Activated CD8-positive, alpha-beta memory T cell treated with anti-CD3 and anti-CD28 coated beads, Interleukin-2, amount 10 ng/mL, durations not matched to agents 7 days and 5 days (primary cell): ENCODE data around the gene ADAM19. TPM values are rescaled to one million over a fixed set of nuclear protein-coding genes. Genes with fewer than 3 reads are reported as not detected.

Experiments
- ATAC-seq: fragments of 150-1000 bp; cut with Tn5 transposase; one replicate; pipeline ENCODE4 v1.10.0; 2021; ENCODE audit warnings: moderate library complexity
- CTCF ChIA-PET: fragments of 350-600 bp; sonication (Branson Sonifier 250); formaldehyde crosslinking; loops from one replicate; lab custom pipeline; 2021; ENCODE audit warnings: antibody characterized with exemption; lab: Charles Lee
- DNase-seq: peaks from one replicate; pipeline ENCODE4 v3.0.0-alpha.2; 2020
- H3K27ac Mint-ChIP-seq: one replicate; pipeline ENCODE4 v1.8.0; 2021; ENCODE audit warnings: mild to moderate bottlenecking, mixed read lengths
- H3K27me3 Mint-ChIP-seq: one replicate; pipeline ENCODE4 v1.8.0; 2021; ENCODE audit warnings: mixed read lengths
- H3K36me3 Mint-ChIP-seq: one replicate; pipeline ENCODE4 v1.8.0; 2021; ENCODE audit warnings: mild to moderate bottlenecking, mixed read lengths
- H3K4me1 Mint-ChIP-seq: one replicate; pipeline ENCODE4 v1.8.0; 2021; ENCODE audit warnings: mixed read lengths
- H3K4me3 Mint-ChIP-seq: one replicate; pipeline ENCODE4 v1.8.0; 2021; ENCODE audit warnings: mild to moderate bottlenecking, moderate library complexity, mixed read lengths
- H3K9me3 Mint-ChIP-seq: one replicate; pipeline ENCODE4 v1.8.0; 2022; ENCODE audit warnings: low read depth, mixed read lengths
- total RNA-seq, 2 experiments: library from RNA; stranded (reverse); gene quantifications; one replicate each; pipeline ENCODE4 v1.2.3, GENCODE V29; 2021

The ADAM19 gene
- total RNA-seq, 2 experiments from 2014 or later: 219 to 341 TPM

- CTCF ChIA-PET: interaction anchor here (1.1 to 1.2 kb wide), 2 partner anchors 12 to 164 kb away, joined by 3 to 4 read pairs; no protein-coding TSS in a partner anchor
- no peak for DNase-seq
- peaks cover 86% of the 10 kb centered on the region for H3K36me3 Mint-ChIP-seq
- peaks cover 84% of the 10 kb centered on the region for H3K4me1 Mint-ChIP-seq
- H3K9me3 Mint-ChIP-seq: no peaks in the 10 kb centered on the region
- ATAC-seq: no peak
- H3K27ac Mint-ChIP-seq: peak overlapping the region; percentile 60
- no peak overlapping the region for H3K4me3 Mint-ChIP-seq
- no peaks in the 10 kb centered on the region for H3K27me3 Mint-ChIP-seq
Measured at GRCh38 chr5:157554179-157555036, 21.2 kb downstream of the ADAM19 start.

GRCh38 chr5:157552650-157553049 lies 22.9 kb downstream of the ADAM19 start:
- Mint-ChIP-seq H3K27ac (peak overlapping the region; percentile 26), H3K4me1 (peaks cover 84% of the 10 kb centered on the region), H3K4me3 (no peak overlapping the region), H3K27me3 (no peaks in the 10 kb centered on the region), H3K9me3 (no peaks in the 10 kb centered on the region), H3K36me3 (peaks cover 83% of the 10 kb centered on the region)
- ATAC-seq: no peak
- CTCF ChIA-PET: interaction anchor here (0.7 kb wide), 2 partner anchors 55 to 190 kb away, joined by 3 to 4 read pairs; no protein-coding TSS in a partner anchor
- no peak for DNase-seq

GRCh38 chr5:157550663-157551062 lies 24.9 kb downstream of the ADAM19 start:
- CTCF ChIA-PET: interaction anchor here (0.6 to 2.0 kb wide), 6 partner anchors 10 to 71 kb away, joined by 3 to 9 read pairs (median 5); no protein-coding TSS in a partner anchor
- ATAC-seq: no peak

GRCh38 chr5:157549954-157550549 lies 25.5 kb downstream of the ADAM19 start:
- no peaks in the 10 kb centered on the region for H3K9me3 Mint-ChIP-seq
- peak overlapping the region; percentile 38 for H3K4me3 Mint-ChIP-seq
- H3K27ac Mint-ChIP-seq: peak overlapping the region; percentile 95
- no peaks in the 10 kb centered on the region for H3K27me3 Mint-ChIP-seq
- CTCF ChIA-PET: interaction anchor here (1.5 to 2.0 kb wide), 4 partner anchors 9 to 24 kb away, joined by 4 to 9 read pairs (median 5); no protein-coding TSS in a partner anchor
- H3K36me3 Mint-ChIP-seq: peaks cover 81% of the 10 kb centered on the region
- ATAC-seq (no peak), DNase-seq (no peak)
- H3K4me1 Mint-ChIP-seq: peaks cover 86% of the 10 kb centered on the region

More at GRCh38 chr5:157550663-157551062, 24.9 kb downstream of the ADAM19 start:
- peaks cover 82% of the 10 kb centered on the region for H3K36me3 Mint-ChIP-seq
- no peaks in the 10 kb centered on the region for H3K9me3 Mint-ChIP-seq
- no peak overlapping the region for H3K4me3 Mint-ChIP-seq
- peaks cover 86% of the 10 kb centered on the region for H3K4me1 Mint-ChIP-seq
- no peaks in the 10 kb centered on the region for H3K27me3 Mint-ChIP-seq
- H3K27ac Mint-ChIP-seq: peak overlapping the region; percentile 95
- no peak for DNase-seq

GRCh38 chr5:157549283-157549629 lies 26.3 kb downstream of the ADAM19 start:
- no peaks in the 10 kb centered on the region for H3K27me3 Mint-ChIP-seq
- DNase-seq (no peak), ATAC-seq (no peak)
- peak overlapping the region; percentile 38 for H3K4me3 Mint-ChIP-seq
- peak overlapping the region; percentile 95 for H3K27ac Mint-ChIP-seq
- H3K4me1 Mint-ChIP-seq: peaks cover 86% of the 10 kb centered on the region
- H3K36me3 Mint-ChIP-seq: peaks cover 78% of the 10 kb centered on the region
- H3K9me3 Mint-ChIP-seq: no peaks in the 10 kb centered on the region
- CTCF ChIA-PET: interaction anchor here (0.7 kb wide), 1 partner anchor 169 kb away, joined by 3 read pairs; no protein-coding TSS in a partner anchor

- peaks cover 89% of the 10 kb centered on the region for H3K4me1 Mint-ChIP-seq
- H3K27me3 Mint-ChIP-seq: no peaks in the 10 kb centered on the region
- H3K4me3 Mint-ChIP-seq: peak overlapping the region; percentile 50
- DNase-seq: no peak
- H3K9me3 Mint-ChIP-seq: no peaks in the 10 kb centered on the region
- ATAC-seq: no peak
- H3K36me3 Mint-ChIP-seq: peaks cover 77% of the 10 kb centered on the region
- H3K27ac Mint-ChIP-seq: peak overlapping the region; percentile 95
- CTCF ChIA-PET: interaction anchor here (0.7 kb wide), 1 partner anchor 170 kb away, joined by 3 read pairs; no protein-coding TSS in a partner anchor
Measured at GRCh38 chr5:157548513-157549282, 26.9 kb downstream of the ADAM19 start.

- ATAC-seq (no peak), DNase-seq (no peak)
- Mint-ChIP-seq H3K27ac (peak overlapping the region; percentile 95), H3K4me3 (peak overlapping the region; percentile 50), H3K9me3 (no peaks in the 10 kb centered on the region), H3K27me3 (no peaks in the 10 kb centered on the region), H3K4me1 (peaks cover 94% of the 10 kb centered on the region), H3K36me3 (peaks cover 80% of the 10 kb centered on the region)
- CTCF ChIA-PET: no interaction called here
Measured at GRCh38 chr5:157547941-157548512, 27.5 kb downstream of the ADAM19 start.

- Mint-ChIP-seq H3K9me3 (no peaks in the 10 kb centered on the region), H3K27ac (peak overlapping the region; percentile 95), H3K4me1 (peaks cover 97% of the 10 kb centered on the region), H3K4me3 (no peak overlapping the region), H3K27me3 (no peaks in the 10 kb centered on the region), H3K36me3 (peaks cover 71% of the 10 kb centered on the region)
- no peak for ATAC-seq
- no peak for DNase-seq
- CTCF ChIA-PET: interaction anchor here (1.0 to 2.3 kb wide), 6 partner anchors 9 to 172 kb away, joined by 3 to 7 read pairs (median 5); no protein-coding TSS in a partner anchor
Measured at GRCh38 chr5:157546456-157547100, 29.0 kb downstream of the ADAM19 start.

GRCh38 chr5:157545610-157546310 lies 29.8 kb downstream of the ADAM19 start:
- CTCF ChIA-PET: interaction anchor here (0.6 to 2.3 kb wide), 8 partner anchors 10 to 197 kb away, joined by 3 to 7 read pairs (median 4); no protein-coding TSS in a partner anchor
- Mint-ChIP-seq H3K4me1 (peaks cover 99% of the 10 kb centered on the region), H3K27ac (peak overlapping the region; percentile 95), H3K27me3 (no peaks in the 10 kb centered on the region), H3K36me3 (peaks cover 66% of the 10 kb centered on the region), H3K9me3 (no peaks in the 10 kb centered on the region), H3K4me3 (peak overlapping the region; percentile 49)
- ATAC-seq (no peak), DNase-seq (no peak)

- CTCF ChIA-PET: interaction anchor here (1.3 to 2.7 kb wide), 3 partner anchors 26 to 198 kb away, joined by 4 to 12 read pairs (median 4); no protein-coding TSS in a partner anchor
- Mint-ChIP-seq H3K27me3 (no peaks in the 10 kb centered on the region), H3K4me3 (peak overlapping the region; percentile 49), H3K4me1 (peaks cover 99% of the 10 kb centered on the region), H3K9me3 (no peaks in the 10 kb centered on the region), H3K36me3 (peaks cover 58% of the 10 kb centered on the region), H3K27ac (peak overlapping the region; percentile 95)
- peak; percentile 32 for ATAC-seq
- no peak for DNase-seq
Measured at GRCh38 chr5:157544623-157544989, 31.0 kb downstream of the ADAM19 start.

- Mint-ChIP-seq H3K4me1 (peaks cover 99% of the 10 kb centered on the region), H3K9me3 (no peaks in the 10 kb centered on the region), H3K4me3 (peak overlapping the region; percentile 49), H3K27me3 (no peaks in the 10 kb centered on the region), H3K36me3 (peaks cover 59% of the 10 kb centered on the region), H3K27ac (peak overlapping the region; percentile 95)
- CTCF ChIA-PET: interaction anchor here (0.6 to 2.7 kb wide), 6 partner anchors 17 to 199 kb away, joined by 3 to 12 read pairs (median 4); no protein-coding TSS in a partner anchor
- ATAC-seq (peak; percentile 10), DNase-seq (peak; percentile 64)
Measured at GRCh38 chr5:157543825-157544622, 31.6 kb downstream of the ADAM19 start.
